Measurements from ENCODE around the gene ARMC7. TPM values are rescaled to one million over a fixed set of nuclear protein-coding genes. Genes with fewer than 3 reads are reported as not detected.

ARMC7 gene
- total and polyA plus RNA-seq, 2 of the 13 experiments (the other 11 are each of a cell fraction or from before 2014, with no cell fraction given): 3.9 to 4.2 TPM

DNA sequence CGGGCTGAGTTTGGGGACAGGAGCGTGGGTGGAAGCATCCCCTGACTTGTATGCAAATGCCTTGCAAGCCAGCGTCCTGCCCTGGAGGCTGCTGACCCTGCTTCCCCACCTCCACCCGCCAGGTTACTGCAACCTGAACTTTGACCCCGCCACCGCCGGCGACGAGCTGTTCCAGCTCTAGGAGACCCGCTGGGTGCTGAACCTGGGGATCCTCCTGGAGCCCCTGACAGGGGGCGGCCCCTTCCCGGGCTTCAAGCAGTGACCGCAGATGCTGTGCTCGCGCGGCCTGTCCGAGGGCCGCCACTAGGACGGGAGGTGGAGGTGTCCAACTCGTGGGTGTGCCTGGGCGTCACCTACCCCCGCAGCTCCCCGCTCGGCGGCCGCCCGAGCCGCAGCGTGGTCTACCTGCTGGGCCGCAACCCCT is 32.7 kb upstream of the ARMC7 start (continued):
- TF ChIP-seq MLXIP (CRISPR knock-in tag; IDR thresholded peaks at IDR 0.05; ENCODE audit: borderline replicate concordance) (no peak), ZNF263 (CRISPR knock-in tag; IDR thresholded peaks at IDR 0.05) (no peak), XBP1 (CRISPR knock-in tag; IDR thresholded peaks at IDR 0.05) (no peak), ZBTB21 (CRISPR knock-in tag; IDR thresholded peaks at IDR 0.05) (no peak), ZNF790 (CRISPR knock-in tag; IDR thresholded peaks at IDR 0.05; ENCODE audit: borderline replicate concordance) (no peak), ZNF160 (CRISPR knock-in tag; IDR thresholded peaks at IDR 0.05) (no peak), RFX5 (IDR thresholded peaks at IDR 0.05; ENCODE audit: low read depth, low read length) (no peak), FIP1L1 (IDR thresholded peaks at IDR 0.05; ENCODE audit: borderline replicate concordance, insufficient read depth, low read depth, low read length) (no peak), JUND (CRISPR knock-in tag; IDR thresholded peaks at IDR 0.05) (no peak), ZFP62 (CRISPR knock-in tag; IDR thresholded peaks at IDR 0.05) (no peak), HMGXB4 (CRISPR knock-in tag; IDR thresholded peaks at IDR 0.05; ENCODE audit: borderline replicate concordance in 1 of 2, low read depth in 1 of 2) (no peak; a peak in 1 of 4 replicates), ZNF354B (CRISPR knock-in tag; IDR thresholded peaks at IDR 0.05) (no peak), ZNF460 (CRISPR knock-in tag; IDR thresholded peaks at IDR 0.05; ENCODE audit: borderline replicate concordance) (0 out of 2 replicates have a peak, but pooled peaks have one; percentile 10), MBNL3 (CRISPR knock-in tag; conservative IDR thresholded peaks at IDR 0.05) (no peak), LBX2 (CRISPR knock-in tag; IDR thresholded peaks at IDR 0.05; ENCODE audit: borderline replicate concordance) (no peak), ATF7 (IDR thresholded peaks at IDR 0.05) (no peak), ATF7 (CRISPR knock-in tag; IDR thresholded peaks at IDR 0.05) (0 out of 2 replicates have a peak, but pooled peaks have one; percentile 36), ZNF800 (CRISPR knock-in tag; IDR thresholded peaks at IDR 0.05) (no peak), ZSCAN5A (CRISPR knock-in tag; IDR thresholded peaks at IDR 0.05; ENCODE audit: borderline replicate concordance) (no peak)
